AG09309 (cell line): ENCODE data around the gene TJP3.
A peak's percentile ranks its signal among the peaks of the same experiment; 100 is the strongest.

Source experiments
- DNase-seq: peaks from one replicate; pipeline ENCODE4 v3.0.0-alpha.2; 2010; ENCODE audit warnings: low read depth
- H3K4me3 ChIP-seq: 2 replicates; pipeline ENCODE4 v1.5.1; 2011; ENCODE audit warnings: mild to moderate bottlenecking, low read depth, low read length, moderate library complexity; ENCODE audit not compliant: control insufficient read depth
- TF ChIP-seq, protein P1 (sequence below): IDR thresholded peaks from 2 replicates; pipeline ENCODE4 v1.5.1; 2011; ENCODE audit warnings: mild to moderate bottlenecking, low read depth, low read length, inconsistent platforms; ENCODE audit not compliant: insufficient read depth, control insufficient read depth; ENCODE audit errors: missing control alignments

The TJP3 gene

DNA sequence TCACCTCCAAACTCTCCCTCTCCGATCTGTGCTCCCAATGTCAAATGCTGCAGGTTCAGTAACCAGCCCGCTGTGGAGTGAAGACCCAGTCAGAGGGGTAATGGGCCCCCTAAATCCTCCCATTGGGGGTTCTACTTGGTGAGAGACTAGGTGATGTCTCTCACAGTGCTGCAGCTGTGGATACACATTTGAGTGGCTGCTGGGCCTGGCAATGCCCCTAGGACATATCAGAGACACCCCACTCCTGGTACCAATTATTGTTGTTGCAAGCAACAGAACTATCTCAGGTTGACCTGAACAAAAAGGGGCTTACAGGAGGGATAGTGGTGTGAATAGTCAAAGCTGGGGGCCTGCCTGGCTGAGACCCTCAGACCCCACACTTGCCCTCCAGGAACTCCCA is 73.4 kb downstream of the TJP3 start:
- no peak overlapping the region for H3K4me3 ChIP-seq
- no peak for DNase-seq
- TF ChIP-seq, protein P1, sequence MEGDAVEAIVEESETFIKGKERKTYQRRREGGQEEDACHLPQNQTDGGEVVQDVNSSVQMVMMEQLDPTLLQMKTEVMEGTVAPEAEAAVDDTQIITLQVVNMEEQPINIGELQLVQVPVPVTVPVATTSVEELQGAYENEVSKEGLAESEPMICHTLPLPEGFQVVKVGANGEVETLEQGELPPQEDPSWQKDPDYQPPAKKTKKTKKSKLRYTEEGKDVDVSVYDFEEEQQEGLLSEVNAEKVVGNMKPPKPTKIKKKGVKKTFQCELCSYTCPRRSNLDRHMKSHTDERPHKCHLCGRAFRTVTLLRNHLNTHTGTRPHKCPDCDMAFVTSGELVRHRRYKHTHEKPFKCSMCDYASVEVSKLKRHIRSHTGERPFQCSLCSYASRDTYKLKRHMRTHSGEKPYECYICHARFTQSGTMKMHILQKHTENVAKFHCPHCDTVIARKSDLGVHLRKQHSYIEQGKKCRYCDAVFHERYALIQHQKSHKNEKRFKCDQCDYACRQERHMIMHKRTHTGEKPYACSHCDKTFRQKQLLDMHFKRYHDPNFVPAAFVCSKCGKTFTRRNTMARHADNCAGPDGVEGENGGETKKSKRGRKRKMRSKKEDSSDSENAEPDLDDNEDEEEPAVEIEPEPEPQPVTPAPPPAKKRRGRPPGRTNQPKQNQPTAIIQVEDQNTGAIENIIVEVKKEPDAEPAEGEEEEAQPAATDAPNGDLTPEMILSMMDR: no peak

DNA sequence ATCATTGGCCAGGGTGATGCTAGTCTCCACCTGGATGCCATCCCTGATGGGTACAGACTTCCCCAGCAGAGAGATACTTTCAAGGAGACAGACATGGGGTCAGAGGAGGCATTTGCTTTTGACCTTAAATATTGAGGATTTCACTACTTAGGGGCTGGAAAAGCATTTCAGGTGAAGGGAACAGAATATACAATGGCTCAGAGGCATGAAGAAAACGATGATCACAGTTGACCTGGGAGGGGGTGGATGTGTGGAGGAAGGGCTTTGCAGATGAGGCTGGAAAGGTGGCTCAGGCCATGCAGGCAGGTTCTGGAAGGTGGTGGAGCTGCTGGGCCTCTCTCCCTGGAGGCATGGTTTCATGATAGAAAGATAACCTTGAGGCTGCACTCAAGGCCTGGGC is 74.1 kb downstream of the TJP3 start:
- H3K4me3 ChIP-seq: no peak overlapping the region
- DNase-seq: no peak
- TF ChIP-seq, protein P1: no peak

DNA sequence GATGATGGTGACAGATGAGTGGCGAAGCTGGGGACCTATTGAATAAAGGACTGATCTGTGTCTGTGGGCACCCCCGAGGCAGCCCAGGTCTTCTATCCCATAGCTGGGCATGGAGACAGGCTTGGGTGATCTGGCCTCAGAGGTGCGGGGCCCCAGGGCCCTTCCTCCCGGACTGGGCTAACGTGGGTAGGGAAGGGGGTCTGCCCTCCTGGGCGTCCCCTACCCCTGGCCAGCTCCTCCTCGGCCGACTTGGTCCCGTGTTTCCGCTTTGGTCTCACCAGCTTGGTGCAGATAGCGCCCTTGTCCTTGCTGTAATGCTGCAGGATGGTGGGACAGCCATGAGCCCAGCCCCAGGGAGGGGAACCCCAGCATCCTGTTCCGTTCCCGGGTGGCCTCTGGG is 74.7 kb downstream of the TJP3 start:
- H3K4me3 ChIP-seq: no peak overlapping the region
- TF ChIP-seq, protein P1: no peak
- DNase-seq: no peak

DNA sequence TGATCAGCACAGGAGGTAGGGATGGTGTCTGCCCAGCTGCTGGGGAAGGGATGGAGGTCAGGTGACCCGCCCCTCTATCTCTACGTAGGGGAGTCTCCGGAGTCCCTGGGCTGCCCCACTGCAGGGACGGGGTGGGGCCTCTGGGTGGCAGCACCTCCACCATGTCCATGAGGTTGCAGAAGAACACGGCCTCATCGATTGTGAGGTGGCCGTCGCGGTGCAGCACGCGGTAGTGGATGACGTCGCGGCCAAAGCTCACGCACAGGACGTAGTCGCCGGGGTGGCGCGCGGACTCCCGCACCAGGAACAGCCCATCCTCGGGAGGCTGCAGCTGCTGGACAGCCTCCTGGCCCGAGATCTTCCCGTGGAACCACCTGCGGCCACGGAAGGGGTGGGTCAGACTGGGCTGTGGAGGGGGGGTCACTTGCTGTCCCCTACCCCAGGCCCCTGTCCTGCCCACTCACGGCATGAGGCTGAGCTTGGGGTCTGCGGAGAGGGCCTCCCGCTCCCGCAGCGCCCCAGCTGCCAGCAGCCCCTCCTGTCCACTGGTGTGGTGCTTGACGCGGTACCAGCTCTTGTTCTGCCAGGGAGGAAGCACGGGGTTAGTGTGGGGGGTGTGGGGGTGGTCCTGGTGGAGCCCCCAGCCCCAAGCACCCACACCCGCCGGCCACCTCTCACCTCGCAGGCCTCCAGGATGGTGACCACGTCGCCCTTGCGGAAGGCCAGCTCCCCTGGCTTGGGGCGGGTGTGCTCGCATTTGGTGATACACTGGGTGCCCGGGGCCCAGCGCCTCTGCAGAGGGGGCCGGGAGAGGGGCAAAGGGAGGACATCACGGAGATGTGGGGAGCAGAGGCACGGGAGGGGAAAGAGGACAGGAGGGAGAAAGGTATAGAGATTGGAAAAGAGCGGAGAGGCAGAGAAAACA is 75.7 kb downstream of the TJP3 start:
- TF ChIP-seq, protein P1: peak; percentile 24
- DNase-seq: no peak
- H3K4me3 ChIP-seq: no peak overlapping the region

DNA sequence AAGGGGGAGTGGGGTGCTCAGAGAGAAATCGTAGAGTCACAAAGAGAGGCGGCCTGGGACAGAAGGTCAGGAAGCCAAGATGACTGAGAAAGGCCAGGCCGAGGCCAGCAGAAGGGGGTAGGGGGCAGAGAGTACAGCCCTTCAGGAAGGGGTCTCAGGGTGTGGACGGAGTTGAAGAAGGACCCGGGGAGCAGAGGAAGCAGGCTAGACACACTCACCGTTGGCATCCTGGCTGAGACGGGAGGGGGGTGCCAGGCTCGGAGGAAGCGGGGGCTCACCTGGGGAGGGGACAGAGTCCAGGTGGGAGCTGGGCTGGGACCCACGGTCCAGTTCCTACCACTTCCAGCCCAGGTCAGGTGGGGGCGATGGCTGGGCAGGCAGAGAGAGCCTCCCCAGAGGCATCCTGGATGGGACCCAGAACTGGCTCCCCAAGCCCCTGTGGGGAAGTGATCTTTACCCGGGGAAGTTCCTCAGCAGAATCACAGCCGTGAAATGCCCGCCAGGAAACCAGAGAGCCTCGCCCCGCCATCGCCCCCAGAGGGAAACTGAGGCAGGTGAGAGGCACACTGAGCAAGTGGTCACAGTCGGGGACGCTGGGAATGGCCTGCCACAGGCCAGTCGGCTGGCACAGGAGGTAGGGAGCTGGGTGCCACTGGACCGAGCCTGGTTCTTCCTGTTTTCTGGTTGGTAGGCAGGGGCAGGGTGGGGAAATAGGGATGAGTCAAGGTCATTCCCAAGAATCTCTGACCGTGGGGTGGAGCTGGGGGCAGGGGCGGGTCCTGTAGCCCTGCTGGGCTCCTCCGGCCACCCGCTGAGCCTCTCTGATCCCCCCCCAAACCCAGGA is 76.6 kb downstream of the TJP3 start:
- DNase-seq: no peak
- no peak overlapping the region for H3K4me3 ChIP-seq
- TF ChIP-seq, protein P1: no peak

DNA sequence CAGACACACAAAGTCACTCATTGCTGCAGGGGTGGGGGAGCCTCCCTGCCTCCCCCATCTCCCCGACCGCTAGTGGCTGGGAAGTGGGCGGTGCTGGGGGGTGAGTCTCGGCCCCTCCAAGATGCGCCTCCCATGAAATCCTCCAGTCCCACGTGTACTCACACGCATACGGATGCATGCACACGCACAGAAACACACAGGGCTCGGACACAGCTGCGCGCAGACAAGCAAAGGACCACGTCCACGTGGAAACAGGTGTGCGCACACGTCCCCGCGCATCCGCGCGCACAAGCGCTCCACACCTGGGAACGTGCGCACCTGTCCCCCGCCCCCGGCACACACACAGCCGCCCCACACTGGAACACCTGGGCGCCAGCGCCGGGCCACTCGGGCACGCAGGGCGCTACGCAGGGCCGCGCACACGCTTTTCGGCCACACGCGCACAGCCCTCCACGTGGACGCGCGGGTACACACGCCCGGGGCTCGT is 77.3 kb downstream of the TJP3 start:
- no peak overlapping the region for H3K4me3 ChIP-seq
- DNase-seq: no peak
- TF ChIP-seq, protein P1: no peak
